ENCODE measurements around the gene RCC1. TPM values are rescaled to one million over a fixed set of nuclear protein-coding genes. Genes with fewer than 3 reads are reported as not detected.

Gene RCC1
- total RNA-seq, 1 experiment from 2014 or later = 96.5 TPM

DNA sequence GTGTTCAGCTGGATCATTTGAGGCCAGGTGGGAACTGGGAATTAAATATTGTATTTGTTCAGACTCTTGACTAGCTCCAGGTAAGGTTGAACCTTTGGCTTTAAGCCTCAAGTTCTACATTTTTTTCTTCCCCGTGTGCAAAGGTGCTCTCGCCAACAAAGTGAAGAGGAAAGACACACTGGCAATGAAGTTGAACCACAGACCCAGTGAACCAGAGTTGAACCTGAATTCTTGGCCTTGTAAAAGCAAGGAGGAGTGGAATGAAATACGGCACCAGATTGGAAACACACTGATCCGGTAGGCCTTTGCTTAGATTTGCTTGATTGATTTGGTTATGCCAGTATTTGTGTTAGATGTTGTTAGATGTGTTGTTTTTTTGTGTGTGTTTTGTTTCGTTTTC is 25.5 kb upstream of the RCC1 start:
- DNase-seq (no peak), ATAC-seq (no peak)
- no peak overlapping the region for H2AFZ ChIP-seq (ENCODE audit: low read length)
- POLR2A ChIA-PET (ENCODE audit: unreplicated experiment) = interaction anchor here (0.6 kb wide), 1 partner anchor 23 kb away, joined by 12 read pairs; no protein-coding TSS in a partner anchor
- BruUV-seq (replicated peaks) = no TSS peak
- TF ChIP-seq, protein P1, sequence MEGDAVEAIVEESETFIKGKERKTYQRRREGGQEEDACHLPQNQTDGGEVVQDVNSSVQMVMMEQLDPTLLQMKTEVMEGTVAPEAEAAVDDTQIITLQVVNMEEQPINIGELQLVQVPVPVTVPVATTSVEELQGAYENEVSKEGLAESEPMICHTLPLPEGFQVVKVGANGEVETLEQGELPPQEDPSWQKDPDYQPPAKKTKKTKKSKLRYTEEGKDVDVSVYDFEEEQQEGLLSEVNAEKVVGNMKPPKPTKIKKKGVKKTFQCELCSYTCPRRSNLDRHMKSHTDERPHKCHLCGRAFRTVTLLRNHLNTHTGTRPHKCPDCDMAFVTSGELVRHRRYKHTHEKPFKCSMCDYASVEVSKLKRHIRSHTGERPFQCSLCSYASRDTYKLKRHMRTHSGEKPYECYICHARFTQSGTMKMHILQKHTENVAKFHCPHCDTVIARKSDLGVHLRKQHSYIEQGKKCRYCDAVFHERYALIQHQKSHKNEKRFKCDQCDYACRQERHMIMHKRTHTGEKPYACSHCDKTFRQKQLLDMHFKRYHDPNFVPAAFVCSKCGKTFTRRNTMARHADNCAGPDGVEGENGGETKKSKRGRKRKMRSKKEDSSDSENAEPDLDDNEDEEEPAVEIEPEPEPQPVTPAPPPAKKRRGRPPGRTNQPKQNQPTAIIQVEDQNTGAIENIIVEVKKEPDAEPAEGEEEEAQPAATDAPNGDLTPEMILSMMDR (conservative IDR thresholded peaks at IDR 0.05; ENCODE audit: low read depth, low read length) = no peak
- no peak for TF ChIP-seq EZH2phosphoT487 (IDR thresholded peaks at IDR 0.05; ENCODE audit: borderline replicate concordance, low read length)
- TF ChIP-seq EZH2 (IDR thresholded peaks at IDR 0.05; ENCODE audit: low read length, unreplicated experiment) = no peak
- no peak overlapping the region for H3K4me3 ChIP-seq (ENCODE audit: low read length)
- CTCF ChIA-PET = no interaction called here
- intact Hi-C loops (cut with micrococcal nuclease) = no loop called here
- H3K9ac ChIP-seq (ENCODE audit: low read length) = no peak overlapping the region
- no peaks in the 10 kb centered on the region for H4K20me1 ChIP-seq (ENCODE audit: low read length)
- no peaks in the 10 kb centered on the region for H3K4me1 ChIP-seq (ENCODE audit: insufficient read depth, low read length)
- peaks cover 33% of the 10 kb centered on the region for H3K36me3 ChIP-seq (ENCODE audit: low read depth, low read length)
- no peaks in the 10 kb centered on the region for H3K27me3 ChIP-seq (ENCODE audit: low read length)
- no peaks in the 10 kb centered on the region for H3K9me3 ChIP-seq (ENCODE audit: low read length)
- no peaks in the 10 kb centered on the region for H3F3A ChIP-seq (ENCODE audit: low read length, unreplicated experiment)
- H3K79me2 ChIP-seq (ENCODE audit: low read length) = no peaks in the 10 kb centered on the region
- H3K9me2 ChIP-seq (replicated peaks; ENCODE audit: low read length) = no peaks in the 10 kb centered on the region
- H3K4me2 ChIP-seq (ENCODE audit: low read length) = no peak overlapping the region
- no peak overlapping the region for H3K27ac ChIP-seq (ENCODE audit: low read length)

DNA sequence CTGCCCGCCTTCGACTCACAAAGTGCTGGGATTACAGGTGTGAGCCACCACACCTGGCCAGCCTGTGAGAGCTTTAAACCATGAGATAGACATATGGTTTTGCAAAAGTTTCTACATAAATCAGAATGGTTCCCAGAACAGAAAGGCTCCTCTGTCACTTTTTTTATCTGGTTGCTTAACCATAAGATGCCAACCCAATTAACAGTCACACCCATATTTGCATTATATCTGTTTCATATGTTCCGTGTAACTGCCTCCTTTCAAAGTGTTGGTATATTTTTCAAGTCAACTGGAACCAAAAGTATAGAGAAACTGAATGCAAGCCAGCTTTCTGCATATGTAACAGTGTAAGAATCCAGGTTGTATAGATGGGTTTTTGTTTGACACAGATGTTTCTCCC is 23.7 kb upstream of the RCC1 start:
- POLR2A ChIA-PET (ENCODE audit: unreplicated experiment) = interaction anchor here (0.6 kb wide), 1 partner anchor 26 kb away, joined by 3 read pairs; no protein-coding TSS in a partner anchor
- Histone ChIP-seq H3K4me2 (ENCODE audit: low read length) (no peak overlapping the region), H3K4me3 (ENCODE audit: low read length) (no peak overlapping the region), H3K79me2 (ENCODE audit: low read length) (no peaks in the 10 kb centered on the region), H3F3A (ENCODE audit: low read length, unreplicated experiment) (no peaks in the 10 kb centered on the region), H3K36me3 (ENCODE audit: low read depth, low read length) (peaks cover 30% of the 10 kb centered on the region), H3K9ac (ENCODE audit: low read length) (no peak overlapping the region), H3K27ac (ENCODE audit: low read length) (no peak overlapping the region), H3K27me3 (ENCODE audit: low read length) (no peaks in the 10 kb centered on the region), H3K9me2 (replicated peaks; ENCODE audit: low read length) (no peaks in the 10 kb centered on the region), H2AFZ (ENCODE audit: low read length) (no peak overlapping the region), H4K20me1 (ENCODE audit: low read length) (no peaks in the 10 kb centered on the region), H3K4me1 (ENCODE audit: insufficient read depth, low read length) (no peaks in the 10 kb centered on the region), H3K9me3 (ENCODE audit: low read length) (no peaks in the 10 kb centered on the region)
- TF ChIP-seq, protein P1 (conservative IDR thresholded peaks at IDR 0.05; ENCODE audit: low read depth, low read length) = no peak
- TF ChIP-seq EZH2phosphoT487 (IDR thresholded peaks at IDR 0.05; ENCODE audit: borderline replicate concordance, low read length) = no peak
- BruUV-seq (replicated peaks) = no TSS peak
- peak; percentile 65 for ATAC-seq
- DNase-seq = no peak
- CTCF ChIA-PET = no interaction called here
- intact Hi-C loops (cut with micrococcal nuclease) = no loop called here

DNA sequence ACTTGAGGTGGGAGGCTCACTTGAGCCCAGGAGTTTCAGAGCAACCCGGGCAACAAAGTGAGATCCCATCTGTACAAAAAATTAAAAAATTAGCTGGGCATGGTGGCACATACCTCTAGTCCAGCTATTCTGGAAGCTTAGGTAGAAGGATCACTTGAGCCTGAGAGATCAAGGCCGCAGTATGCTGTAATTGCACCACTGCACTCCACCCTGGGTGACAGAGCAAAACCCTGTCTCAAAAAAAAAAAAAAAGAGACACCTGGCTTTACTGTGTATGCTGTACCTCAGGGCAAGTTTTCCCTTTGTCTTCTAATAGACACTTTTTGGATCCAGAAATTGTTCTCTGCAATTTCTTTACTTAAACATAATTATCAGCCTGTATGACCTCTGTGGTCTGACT is 23.1 kb upstream of the RCC1 start:
- DNase-seq = no peak
- ChIA-PET POLR2A (ENCODE audit: unreplicated experiment) (no interaction called here), CTCF (no interaction called here)
- Histone ChIP-seq H3K4me2 (ENCODE audit: low read length) (no peak overlapping the region), H3K4me3 (ENCODE audit: low read length) (no peak overlapping the region), H3K27me3 (ENCODE audit: low read length) (no peaks in the 10 kb centered on the region), H4K20me1 (ENCODE audit: low read length) (no peaks in the 10 kb centered on the region), H3K9me3 (ENCODE audit: low read length) (no peaks in the 10 kb centered on the region), H3K9me2 (replicated peaks; ENCODE audit: low read length) (no peaks in the 10 kb centered on the region), H3F3A (ENCODE audit: low read length, unreplicated experiment) (no peaks in the 10 kb centered on the region), H3K36me3 (ENCODE audit: low read depth, low read length) (peaks cover 28% of the 10 kb centered on the region), H3K79me2 (ENCODE audit: low read length) (no peaks in the 10 kb centered on the region), H2AFZ (ENCODE audit: low read length) (no peak overlapping the region), H3K9ac (ENCODE audit: low read length) (no peak overlapping the region), H3K27ac (ENCODE audit: low read length) (no peak overlapping the region), H3K4me1 (ENCODE audit: insufficient read depth, low read length) (no peaks in the 10 kb centered on the region)
- TF ChIP-seq, protein P1 (conservative IDR thresholded peaks at IDR 0.05; ENCODE audit: low read depth, low read length) = no peak
- TF ChIP-seq EZH2 (IDR thresholded peaks at IDR 0.05; ENCODE audit: low read length, unreplicated experiment) (no peak), EZH2phosphoT487 (IDR thresholded peaks at IDR 0.05; ENCODE audit: borderline replicate concordance, low read length) (no peak)
- intact Hi-C loops (cut with micrococcal nuclease) = no loop called here
- no TSS peak for BruUV-seq (replicated peaks)
- ATAC-seq = no peak
